C4-2B (cell line): ENCODE results near the gene OCA2.

Source experiments
- CTCF ChIP-seq: fragments of 450-650 bp; conservative IDR thresholded peaks from 2 replicates; pipeline ENCODE4 v1.5.1; 2017; ENCODE audit warnings: mild to moderate bottlenecking
- ZFX ChIP-seq: fragments of 450-650 bp; IDR thresholded peaks from 2 replicates; pipeline ENCODE4 v1.6.1; 2017

- no peak for TF ChIP-seq CTCF
- no peak for TF ChIP-seq ZFX
Observed at GRCh38 chr15:28109626-28110455, 10.7 kb upstream of the OCA2 start.
